Measurements from ENCODE around the gene SCAMP5.

The SCAMP5 gene

GRCh38 chr15:75067123-75067830 lies 71.9 kb downstream of the SCAMP5 start:
- no peak for DNase-seq

GRCh38 chr15:75068748-75069147 lies 73.4 kb downstream of the SCAMP5 start:
- no peak for DNase-seq

- peak in 3 of 56 donors; percentile 11 to 17 (median 17) for DNase-seq
Measured at GRCh38 chr15:75069301-75069925, 74.0 kb downstream of the SCAMP5 start.

GRCh38 chr15:75070674-75071073 lies 75.3 kb downstream of the SCAMP5 start:
- DNase-seq, result no peak
